Skin epidermis (tissue), 12 donors: ENCODE data around the gene AFAP1L1.

Experiments
- H3K27ac ChIP-seq, 21 experiments: fragments of 200-600 bp; sonication (generic) in 11 of 21; one replicate each; pipeline ENCODE4 v1.5.0; 2020; ENCODE audit warnings: mild to moderate bottlenecking in 3 of 21, inconsistent platforms in 2 of 21, moderate library complexity in 2 of 21
- H3K4me3 ChIP-seq, 7 experiments: fragments of 200-600 bp; sonication (generic) in 2 of 7; one replicate each; pipeline ENCODE4 v1.5.0; 2020; ENCODE audit warnings: inconsistent platforms in 2 of 7, mild to moderate bottlenecking in 2 of 7, moderate library complexity in 1 of 7

AFAP1L1 gene

GRCh38 chr5:149257889-149258705 lies 13.6 kb upstream of the AFAP1L1 start:
- Histone ChIP-seq H3K27ac (no peak overlapping the region), H3K4me3 (no peak overlapping the region)

DNA sequence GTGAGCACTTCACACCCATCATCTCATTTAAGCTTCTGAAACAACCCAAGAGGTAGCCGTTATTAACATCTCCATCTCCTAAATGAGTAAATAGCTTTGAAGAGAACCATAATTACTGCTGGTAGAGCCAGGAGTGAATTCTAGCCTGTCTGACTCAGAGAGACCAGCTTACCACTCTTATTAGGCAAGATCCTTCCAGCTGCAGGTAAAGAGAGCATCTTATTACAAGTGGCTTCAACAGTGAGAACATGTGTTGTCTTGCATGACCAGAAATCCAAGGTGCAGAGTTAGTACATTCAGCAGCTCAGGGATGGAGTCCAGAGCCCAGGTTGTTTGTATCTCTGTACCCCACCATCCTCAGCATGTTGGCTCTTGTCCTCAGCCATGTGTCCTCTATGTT lies 10.9 kb upstream of the AFAP1L1 start:
- H3K4me3 ChIP-seq = no peak overlapping the region
- H3K27ac ChIP-seq = no peak overlapping the region

DNA sequence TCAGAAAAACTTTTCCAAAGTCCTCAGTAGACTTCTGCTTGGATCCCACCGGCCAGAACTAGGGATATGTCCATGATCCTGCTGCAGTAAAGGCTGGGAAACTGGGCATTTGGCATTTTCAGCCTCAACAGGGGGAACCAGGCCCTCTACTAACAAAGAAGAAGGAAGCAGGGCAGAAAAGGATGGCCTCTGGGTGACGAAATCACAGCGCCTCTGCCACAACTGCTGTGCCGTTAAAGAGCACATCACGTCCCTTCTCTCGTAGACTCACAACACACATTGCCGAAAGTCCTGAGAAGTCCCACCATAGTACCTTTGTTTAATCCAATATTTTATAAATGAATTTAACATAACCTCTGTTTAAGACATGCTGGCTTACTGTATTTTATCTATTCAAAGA lies 10.4 kb upstream of the AFAP1L1 start:
- H3K27ac ChIP-seq = no peak overlapping the region
- H3K4me3 ChIP-seq = no peak overlapping the region

GRCh38 chr5:149262315-149262714 lies 9.3 kb upstream of the AFAP1L1 start:
- H3K4me3 ChIP-seq = no peak overlapping the region
- no peak overlapping the region for H3K27ac ChIP-seq

DNA sequence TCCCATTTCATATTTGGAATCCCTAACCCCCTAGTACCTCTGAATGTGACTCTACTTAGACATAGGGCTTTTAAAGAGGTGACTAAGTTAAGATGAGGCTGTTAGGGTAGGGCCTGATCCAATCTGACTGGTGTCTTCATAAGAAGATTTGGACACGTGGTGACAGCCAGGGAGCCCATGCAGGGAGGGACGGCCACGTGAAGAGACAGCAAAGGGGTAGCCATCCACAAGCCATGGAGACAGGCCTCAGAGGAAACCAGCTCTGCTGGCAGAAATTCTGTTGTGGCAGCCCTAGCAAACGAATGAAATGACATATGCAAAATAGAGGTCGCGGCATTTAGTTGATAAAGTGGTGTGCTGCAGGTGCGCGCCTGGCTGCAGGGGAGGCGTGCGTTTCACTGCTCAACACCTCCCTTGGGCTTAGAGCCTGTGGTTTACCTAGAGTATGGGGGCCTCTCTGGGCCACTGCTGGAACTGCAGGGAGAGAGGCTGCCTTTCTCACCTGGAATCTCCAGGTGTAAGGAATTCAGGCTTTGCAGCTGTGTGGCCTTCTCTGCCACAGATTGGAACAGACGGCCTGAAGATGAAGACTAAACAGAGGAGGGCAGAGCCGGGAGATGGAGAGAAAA lies 7.1 kb upstream of the AFAP1L1 start:
- no peak overlapping the region for H3K27ac ChIP-seq

GRCh38 chr5:149265068-149265465 lies 6.6 kb upstream of the AFAP1L1 start:
- Histone ChIP-seq H3K27ac (no peak overlapping the region), H3K4me3 (no peak overlapping the region)

More for the DNA sequence above, 7.1 kb upstream of the AFAP1L1 start:
- no peak overlapping the region for H3K4me3 ChIP-seq

DNA sequence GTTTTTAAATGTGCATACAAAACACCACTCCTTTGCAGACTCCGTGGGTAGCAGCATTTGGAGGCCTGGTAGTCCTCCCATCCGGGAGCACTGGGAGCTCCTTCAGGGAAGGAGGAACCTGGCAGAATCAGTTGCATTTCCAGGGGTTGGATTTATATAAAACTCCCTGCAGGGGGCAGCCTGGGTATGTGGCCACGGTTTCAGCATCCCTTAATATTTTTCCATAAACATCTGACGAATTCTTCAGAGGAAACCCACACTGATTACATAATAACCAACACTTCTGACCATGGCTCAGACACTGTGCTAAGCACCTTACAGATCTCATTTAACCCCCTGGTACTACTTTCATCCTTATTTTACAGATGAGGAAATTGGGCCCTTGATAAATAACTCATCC lies 6.1 kb upstream of the AFAP1L1 start:
- H3K27ac ChIP-seq = no peak overlapping the region
- H3K4me3 ChIP-seq = no peak overlapping the region

DNA sequence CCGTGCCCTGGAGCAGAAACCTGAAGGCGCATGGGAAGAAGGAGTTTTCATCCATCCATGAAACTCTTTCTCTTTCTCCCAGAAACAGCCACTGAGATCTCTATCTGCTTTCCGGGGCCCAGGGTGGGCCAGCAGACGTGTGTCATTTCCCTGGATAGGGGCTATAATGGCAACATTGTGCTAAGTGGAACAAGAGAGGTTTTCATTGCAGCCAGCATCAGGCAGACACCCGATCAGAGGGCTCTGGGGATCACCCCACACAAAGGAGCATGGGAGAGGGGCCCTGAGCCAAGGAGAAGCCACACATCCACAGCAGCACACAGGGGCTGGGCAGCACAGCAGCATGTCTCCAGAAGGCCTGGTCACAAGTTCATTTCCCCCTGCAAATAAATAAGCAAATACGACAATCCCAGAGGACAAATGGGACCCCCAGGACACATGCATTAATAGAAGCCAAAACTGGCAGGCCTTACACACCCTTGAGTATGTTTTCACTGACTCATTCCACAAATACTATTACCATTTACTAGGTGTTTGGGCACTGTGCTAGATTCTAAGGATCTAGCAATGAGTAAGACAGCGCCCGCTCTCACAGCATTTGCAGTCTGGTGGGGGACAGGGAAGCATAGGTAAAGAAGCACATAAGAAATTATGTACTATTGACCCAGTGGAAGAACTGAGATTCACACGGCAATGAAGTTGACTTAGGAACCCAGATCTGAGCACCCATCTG lies 4.3 kb upstream of the AFAP1L1 start:
- no peak overlapping the region for H3K4me3 ChIP-seq
- no peak overlapping the region for H3K27ac ChIP-seq

GRCh38 chr5:149268928-149269557 lies 2.6 kb upstream of the AFAP1L1 start:
- no peak overlapping the region for H3K27ac ChIP-seq

GRCh38 chr5:149271195-149271715 lies 404 bp upstream of the AFAP1L1 start:
- Histone ChIP-seq H3K4me3 (peak overlapping the region; percentile 30 to 55 (median 44)), H3K27ac (peak overlapping the region in 17 of 21 experiments; percentile 43 to 85 (median 63))

More at GRCh38 chr5:149268928-149269557, 2.6 kb upstream of the AFAP1L1 start:
- H3K4me3 ChIP-seq = no peak overlapping the region

- H3K4me3 ChIP-seq = peak overlapping the region; percentile 30 to 55 (median 44)
- peak overlapping the region in 9 of 21 experiments; percentile 12 to 85 (median 72) for H3K27ac ChIP-seq
Observed at GRCh38 chr5:149272781-149273180, 1.1 kb downstream of the AFAP1L1 start.

GRCh38 chr5:149273237-149273636 lies 1.6 kb downstream of the AFAP1L1 start:
- H3K4me3 ChIP-seq = peak overlapping the region in 2 of 7 experiments; percentile 43 to 44
- H3K27ac ChIP-seq = peak overlapping the region in 4 of 21 experiments; percentile 12 to 85 (median 47)

GRCh38 chr5:149273950-149274349 lies 2.3 kb downstream of the AFAP1L1 start:
- H3K4me3 ChIP-seq = no peak overlapping the region
- H3K27ac ChIP-seq = peak overlapping the region in 1 of 21 experiments; percentile 12

- H3K27ac ChIP-seq = no peak overlapping the region
- H3K4me3 ChIP-seq = no peak overlapping the region
Observed at GRCh38 chr5:149274939-149275338, 3.3 kb downstream of the AFAP1L1 start.

- H3K4me3 ChIP-seq = no peak overlapping the region
- no peak overlapping the region for H3K27ac ChIP-seq
Observed at GRCh38 chr5:149277801-149278200, 6.1 kb downstream of the AFAP1L1 start.

- H3K4me3 ChIP-seq = no peak overlapping the region
- peak overlapping the region in 2 of 21 experiments; percentile 6 to 13 for H3K27ac ChIP-seq
Observed at GRCh38 chr5:149278451-149279210, 7.0 kb downstream of the AFAP1L1 start.

GRCh38 chr5:149279661-149280060 lies 8.0 kb downstream of the AFAP1L1 start:
- Histone ChIP-seq H3K4me3 (no peak overlapping the region), H3K27ac (peak overlapping the region in 1 of 21 experiments; percentile 13)

DNA sequence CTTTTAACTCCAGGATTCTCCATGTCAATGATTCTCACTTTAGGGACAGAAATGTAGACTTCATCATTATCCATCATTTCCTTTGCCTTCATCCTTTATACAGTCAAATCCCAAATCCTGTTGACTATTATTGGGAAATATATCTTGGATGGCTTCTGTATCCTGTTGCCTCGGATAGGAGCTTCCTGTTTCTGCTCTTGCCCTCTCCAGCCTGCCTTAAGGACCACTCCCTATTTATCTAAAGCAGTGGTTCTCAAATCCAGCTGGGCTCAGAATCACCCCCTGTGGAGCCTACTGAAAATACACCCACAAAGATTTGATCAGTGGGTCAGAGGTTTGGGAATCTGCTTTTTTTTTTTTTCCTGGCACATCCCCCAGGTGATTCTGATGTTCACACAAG lies 8.5 kb downstream of the AFAP1L1 start:
- peak overlapping the region in 1 of 21 experiments; percentile 13 for H3K27ac ChIP-seq

DNA sequence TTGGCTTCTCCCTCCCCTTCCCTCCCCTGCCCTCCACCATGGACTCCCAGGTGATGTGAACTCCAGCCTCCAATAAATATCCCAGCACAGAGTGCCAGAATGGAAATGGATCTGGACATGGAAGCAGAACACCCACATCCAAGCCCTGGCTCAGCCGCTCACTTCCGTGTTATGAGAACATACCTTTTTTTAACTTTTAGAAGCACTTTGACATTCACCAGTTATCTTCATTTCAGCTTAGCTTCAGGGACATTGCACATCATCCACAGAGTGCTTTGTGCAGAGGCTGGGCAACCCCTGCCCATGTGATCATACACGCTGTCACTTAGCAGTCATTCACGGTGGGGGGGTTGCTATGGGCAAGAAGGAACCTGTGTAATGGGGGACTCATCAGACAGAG lies 9.1 kb downstream of the AFAP1L1 start:
- Histone ChIP-seq H3K27ac (no peak overlapping the region), H3K4me3 (no peak overlapping the region)

More for the DNA sequence above, 8.5 kb downstream of the AFAP1L1 start:
- no peak overlapping the region for H3K4me3 ChIP-seq
